NCI-H1694 treated with DMSO at 0.1 percent for 48 hours (cell line): Measurements from ENCODE around the gene OR6C65.

ENCODE experiments used
- DNase-seq: peaks from one replicate; lab custom pipeline; 2025; lab: John Stamatoyannopoulos, UW

Gene OR6C65

DNA sequence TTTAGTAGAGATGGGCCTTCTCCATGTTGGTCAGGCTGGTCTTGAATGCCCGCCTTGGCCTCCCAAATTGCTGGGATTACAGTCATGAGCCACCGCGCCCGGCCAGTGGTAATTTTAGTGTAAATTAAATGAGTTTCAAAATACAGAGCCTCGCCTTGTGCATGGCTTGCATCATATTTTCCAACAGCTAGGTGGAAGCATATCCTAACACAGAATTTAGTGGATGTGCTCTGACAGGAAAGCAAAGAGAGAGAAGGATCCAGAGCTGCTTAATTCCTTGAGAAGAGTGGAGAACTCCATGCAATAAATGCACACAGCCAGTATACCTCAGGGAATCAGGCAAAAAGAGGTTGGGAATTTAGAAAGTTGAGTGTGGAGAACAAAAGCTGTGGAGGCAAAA is 46.0 kb downstream of the OR6C65 start:
- DNase-seq = no peak

DNA sequence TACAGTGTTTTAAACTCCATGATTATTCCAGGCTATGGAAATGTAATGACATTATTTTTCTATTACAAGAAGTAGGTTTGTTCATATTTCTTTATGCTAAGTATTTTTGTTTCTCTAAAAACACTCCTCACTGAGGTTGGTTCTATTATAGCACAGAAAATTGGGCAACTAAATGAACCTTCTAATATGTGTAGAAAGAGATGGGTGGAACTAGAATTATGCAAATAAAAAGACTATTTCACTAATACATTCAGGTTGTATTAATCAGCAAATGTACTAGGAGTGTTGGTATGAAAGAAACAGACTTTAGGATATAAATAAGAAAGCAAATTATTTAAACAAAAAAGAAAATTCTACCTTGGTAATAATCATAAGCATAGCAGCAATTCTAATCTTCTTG is 48.5 kb downstream of the OR6C65 start:
- DNase-seq = no peak
